CD1c-positive myeloid dendritic cell (primary cell): ENCODE results near the gene KCNT1.

Experiments
- DNase-seq: peaks from one replicate; pipeline ENCODE4 v3.0.0-alpha.2; 2016; ENCODE audit errors: extremely low spot score

The KCNT1 gene

DNA sequence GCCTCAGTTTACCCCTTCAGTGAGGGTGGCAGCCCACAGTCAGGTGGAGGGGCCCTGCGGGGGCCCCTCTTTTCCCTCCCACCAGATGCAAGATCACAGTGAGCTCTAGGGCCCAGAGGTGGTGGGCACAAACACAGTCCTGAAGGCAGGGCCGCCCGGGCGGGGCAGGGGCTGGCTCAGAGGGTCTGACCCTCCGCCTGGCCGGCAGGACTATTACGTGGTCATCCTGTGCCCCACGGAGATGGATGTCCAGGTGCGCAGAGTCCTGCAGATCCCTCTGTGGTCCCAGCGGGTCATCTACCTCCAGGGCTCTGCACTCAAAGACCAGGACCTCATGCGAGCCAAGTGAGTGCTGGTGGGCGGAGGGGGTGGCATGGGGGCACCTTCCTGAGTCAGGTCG lies 63.4 kb downstream of the KCNT1 start:
- no peak for DNase-seq

DNA sequence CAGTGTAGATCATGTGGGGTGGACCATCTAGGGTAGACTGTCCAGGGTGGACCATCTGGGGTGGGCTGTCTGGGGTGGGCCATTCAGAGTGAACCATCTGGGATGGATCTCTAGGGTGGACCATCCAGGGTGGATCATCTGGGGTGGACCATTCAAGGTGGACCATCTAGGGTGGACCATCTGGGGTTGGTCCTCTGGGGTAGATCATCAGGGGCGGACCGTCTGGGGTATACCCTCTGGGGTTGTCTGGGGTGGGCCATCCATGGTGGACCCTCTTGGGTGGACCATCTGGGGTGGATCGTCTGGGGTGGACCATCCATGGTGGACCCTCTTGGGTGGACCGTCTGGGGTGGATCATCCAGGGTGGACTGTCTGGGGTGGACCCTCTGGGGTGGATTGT lies 64.3 kb downstream of the KCNT1 start:
- no peak for DNase-seq

DNA sequence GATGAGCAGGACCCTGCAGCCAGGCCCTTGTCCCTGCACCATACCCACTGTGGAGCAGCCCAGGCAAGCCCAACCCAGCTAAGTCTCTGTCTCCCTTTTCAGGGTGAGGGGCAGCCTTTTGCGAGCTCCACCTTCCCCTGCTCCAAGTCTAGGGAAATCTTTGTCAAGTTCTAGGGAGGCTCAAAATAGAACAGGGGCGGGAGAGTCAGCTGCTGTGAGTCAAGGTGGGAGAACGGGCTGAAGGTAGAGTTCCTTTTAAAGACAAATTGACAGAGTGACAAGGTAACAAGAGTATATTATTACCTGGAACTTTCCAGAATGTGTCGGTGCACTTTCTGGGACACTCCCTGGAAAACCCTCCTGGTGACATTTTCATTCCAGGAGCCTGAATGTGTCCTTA lies 64.7 kb downstream of the KCNT1 start:
- DNase-seq, result no peak

GRCh38 chr9:135768516-135769218 lies 66.7 kb downstream of the KCNT1 start:
- DNase-seq, result no peak

DNA sequence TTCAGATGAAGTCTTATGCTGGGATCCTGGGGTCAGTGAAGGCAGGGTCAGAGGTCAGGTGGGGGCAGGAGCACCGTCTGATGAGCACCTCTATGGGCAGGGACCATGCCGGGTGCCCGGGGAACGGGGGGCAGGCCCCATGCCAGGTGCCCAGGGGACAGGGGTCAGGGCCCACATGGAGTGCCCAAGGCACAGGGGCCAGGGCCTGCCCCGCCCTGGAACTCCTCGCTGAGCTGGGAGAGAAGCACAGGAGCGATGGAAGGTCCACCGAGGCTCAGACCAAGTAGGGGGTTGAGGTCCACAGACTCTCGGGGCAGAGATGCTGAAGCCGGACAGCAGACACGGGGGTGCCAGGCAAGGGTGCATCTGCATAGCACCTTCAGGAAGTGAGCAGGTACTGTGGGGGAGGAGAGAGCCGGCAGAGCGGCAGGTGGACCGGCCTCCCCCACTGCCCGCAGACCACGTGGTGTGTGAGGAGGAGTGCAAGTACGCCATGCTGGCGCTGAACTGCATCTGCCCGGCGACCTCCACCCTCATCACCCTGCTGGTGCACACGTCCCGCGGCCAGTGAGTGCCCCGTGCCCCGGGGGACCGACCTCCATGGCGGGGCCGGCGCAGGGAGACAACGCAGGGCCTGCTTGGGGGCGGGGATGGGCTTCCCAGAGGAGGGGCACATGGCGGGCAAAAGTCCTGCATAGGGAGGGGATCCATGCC lies 67.7 kb downstream of the KCNT1 start:
- DNase-seq, result no peak

- DNase-seq, result no peak
Measured at GRCh38 chr9:135770203-135770535, 68.2 kb downstream of the KCNT1 start.

GRCh38 chr9:135770771-135771170 lies 68.8 kb downstream of the KCNT1 start:
- DNase-seq, result no peak

DNA sequence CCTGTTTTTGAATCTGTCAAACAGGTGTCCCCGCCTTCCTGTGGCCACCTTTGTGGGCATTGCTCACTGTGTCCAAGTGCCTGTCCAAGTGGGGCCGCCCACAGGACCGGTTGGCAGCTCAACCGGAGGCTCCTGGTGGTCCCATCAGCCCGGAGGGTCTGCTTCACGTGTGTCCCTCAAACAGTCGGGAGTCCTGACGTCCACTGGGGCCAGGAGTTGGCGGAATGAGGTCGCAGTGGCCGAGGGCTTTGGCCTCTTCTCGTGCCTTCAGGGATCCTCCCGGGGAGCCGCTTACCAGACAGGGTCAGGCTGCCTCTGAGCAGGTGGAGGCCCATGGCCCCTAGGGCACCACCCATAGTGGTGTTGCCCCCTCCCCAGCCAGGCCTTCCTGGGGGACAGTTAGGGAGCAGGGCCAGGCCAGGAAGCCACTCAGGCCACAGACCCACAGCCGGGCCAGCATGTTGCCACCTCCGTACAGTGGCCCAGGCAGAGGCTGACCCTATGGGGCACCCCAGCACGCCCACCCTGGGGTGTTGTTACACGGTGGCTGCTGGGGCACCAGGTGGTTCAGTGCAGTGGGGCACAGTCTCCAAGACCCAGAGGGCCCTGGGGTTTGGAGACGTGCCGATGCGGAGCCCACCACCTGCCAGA lies 69.5 kb downstream of the KCNT1 start:
- no peak for DNase-seq

DNA sequence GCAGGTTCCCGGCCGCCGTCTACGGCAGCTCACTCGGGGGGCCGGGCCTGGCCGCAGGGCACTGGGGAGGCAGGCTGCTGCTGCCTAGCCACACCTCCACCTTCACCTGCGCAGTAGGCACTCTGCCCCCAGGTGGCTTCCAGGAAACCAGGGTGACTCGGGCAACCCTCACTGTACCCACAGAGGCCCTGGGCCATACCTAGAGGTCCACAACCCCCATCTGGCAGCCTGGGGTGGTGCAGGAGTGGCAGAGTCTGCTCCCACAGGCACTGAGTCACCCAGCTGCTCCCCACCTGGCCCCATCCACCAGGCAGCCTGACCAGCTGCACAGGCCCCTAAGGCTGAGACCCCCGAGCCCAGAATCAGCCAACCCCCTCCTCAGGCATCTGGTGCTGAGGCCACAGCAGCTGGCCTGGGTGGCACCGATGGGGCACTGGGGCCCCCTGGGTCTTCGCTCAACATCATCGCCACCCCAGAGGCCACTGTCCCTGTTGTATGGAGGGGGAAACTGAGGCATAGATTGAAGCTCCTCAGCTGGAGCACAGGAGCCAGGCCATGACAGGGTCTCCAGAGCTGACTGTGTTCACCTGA lies 70.2 kb downstream of the KCNT1 start:
- DNase-seq, result no peak

DNA sequence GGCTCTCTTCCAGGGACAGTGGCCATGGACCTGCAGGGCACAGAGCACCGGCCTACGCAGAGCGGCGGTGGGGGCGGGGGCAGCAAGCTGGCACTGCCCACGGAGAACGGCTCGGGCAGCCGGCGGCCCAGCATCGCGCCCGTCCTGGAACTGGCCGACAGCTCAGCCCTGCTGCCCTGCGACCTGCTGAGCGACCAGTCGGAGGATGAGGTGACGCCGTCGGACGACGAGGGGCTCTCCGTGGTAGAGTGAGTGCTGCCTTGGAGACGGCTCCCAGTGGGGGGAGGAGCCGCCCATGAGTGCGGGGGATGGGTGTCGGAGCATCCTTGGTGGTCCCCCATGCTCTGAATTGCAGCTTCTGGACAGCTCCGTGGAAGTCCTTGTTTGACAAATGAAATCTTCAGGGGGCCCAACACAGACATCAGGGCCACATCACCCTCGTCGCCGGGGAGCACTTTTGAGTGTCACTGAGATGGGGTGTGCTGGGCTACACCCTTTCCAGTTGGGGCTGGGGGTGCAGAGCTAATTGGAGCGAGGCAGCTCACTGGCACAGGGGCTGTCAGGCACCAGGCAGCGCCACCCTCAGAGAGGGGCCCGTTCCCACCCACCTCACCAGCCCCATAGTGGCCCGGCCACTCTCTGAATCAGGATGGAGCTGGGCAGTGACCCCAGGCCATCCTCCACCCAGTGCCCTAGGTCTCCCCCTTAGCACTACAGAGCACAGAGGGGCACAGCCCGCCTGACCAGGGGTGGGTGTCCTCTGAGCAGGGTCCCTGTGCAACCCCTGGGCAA lies 70.9 kb downstream of the KCNT1 start:
- DNase-seq, result no peak

- no peak for DNase-seq
Measured at GRCh38 chr9:135773530-135774238, 71.7 kb downstream of the KCNT1 start.

GRCh38 chr9:135774239-135774747 lies 72.3 kb downstream of the KCNT1 start:
- DNase-seq, result no peak

DNA sequence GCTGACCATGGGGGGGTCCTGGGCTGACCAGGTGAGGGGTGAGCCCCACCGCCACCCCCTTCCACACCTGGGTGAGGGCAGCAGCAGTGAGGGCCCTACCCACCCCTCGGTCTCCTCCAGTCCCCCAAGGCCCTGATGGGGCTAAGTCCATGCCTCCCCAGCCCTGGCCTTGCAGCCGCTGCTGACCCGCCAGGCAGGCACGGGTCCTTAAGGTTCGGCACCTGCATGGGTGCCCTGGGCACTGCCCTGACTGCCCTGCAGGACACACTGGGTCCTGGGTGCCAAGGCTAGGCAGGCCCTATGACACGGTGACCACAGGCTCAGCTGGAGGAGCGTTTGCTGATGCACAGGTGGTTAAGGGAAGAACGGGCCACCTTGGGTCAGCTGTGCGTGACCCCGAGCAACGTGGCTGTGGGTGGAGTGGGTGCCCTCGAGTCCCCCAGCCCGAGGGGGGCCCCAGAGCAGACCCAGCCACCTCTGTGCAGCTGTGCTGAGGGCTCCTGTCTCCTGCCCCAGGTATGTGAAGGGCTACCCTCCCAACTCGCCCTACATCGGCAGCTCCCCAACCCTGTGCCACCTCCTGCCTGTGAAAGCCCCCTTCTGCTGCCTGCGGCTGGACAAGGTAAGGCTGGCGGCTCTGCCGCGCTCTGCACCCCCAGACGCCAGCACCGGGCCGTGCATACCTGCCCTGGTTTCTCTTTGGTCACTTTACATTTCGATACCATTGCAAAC lies 73.0 kb downstream of the KCNT1 start:
- no peak for DNase-seq

GRCh38 chr9:135775911-135776310 lies 73.9 kb downstream of the KCNT1 start:
- no peak for DNase-seq

- no peak for DNase-seq
Measured at GRCh38 chr9:135776893-135777622, 75.1 kb downstream of the KCNT1 start.

- DNase-seq, result no peak
Measured at GRCh38 chr9:135777623-135778177, 75.7 kb downstream of the KCNT1 start.

- DNase-seq, result no peak
Measured at GRCh38 chr9:135778421-135778820, 76.4 kb downstream of the KCNT1 start.

DNA sequence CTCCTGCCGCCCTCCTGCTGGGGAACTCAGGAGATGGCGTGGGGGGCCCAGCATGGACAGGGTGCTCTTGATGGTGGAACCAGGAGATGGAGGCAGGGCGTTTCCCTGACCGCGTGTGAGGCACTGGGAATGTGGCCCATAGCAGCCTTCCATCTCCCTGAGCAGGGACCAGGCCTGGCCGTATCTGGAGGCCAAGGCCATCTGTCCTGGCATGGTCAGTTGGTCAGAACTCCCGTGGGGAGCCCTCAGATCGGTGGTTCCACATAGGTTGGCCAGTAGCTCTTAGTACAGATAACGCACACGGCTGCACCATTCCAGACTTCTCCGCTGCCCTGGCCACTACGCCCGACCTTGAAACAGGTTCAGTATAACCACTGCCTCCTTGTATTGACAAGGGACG lies 77.6 kb downstream of the KCNT1 start:
- no peak for DNase-seq

DNA sequence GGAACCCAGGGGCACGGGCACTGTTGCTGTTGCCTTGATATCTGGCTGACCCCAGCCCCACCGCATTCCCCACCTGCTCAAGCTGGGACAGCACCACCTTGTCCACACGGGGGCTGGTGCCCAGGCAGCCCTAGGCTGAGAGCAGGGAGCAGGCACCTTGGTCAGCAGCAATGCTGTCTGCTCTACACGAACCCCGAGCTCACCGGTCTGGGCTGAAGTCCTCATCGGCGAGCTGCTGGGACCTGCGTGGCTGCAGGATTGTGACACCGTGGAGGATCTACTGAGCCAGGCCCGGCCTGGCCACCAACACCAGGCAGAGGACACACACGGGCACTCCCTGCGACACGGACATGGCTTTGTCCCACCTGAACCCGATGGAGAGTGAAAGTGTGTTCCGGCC lies 78.1 kb downstream of the KCNT1 start:
- DNase-seq, result no peak
